ENCODE results near the gene DSE.

Gene DSE

GRCh38 chr6:116389357-116389756, 18.6 kb downstream of the DSE start:
- DNase-seq, result no peak

- no peak for DNase-seq
Observed at GRCh38 chr6:116390581-116390980, 19.8 kb downstream of the DSE start.

GRCh38 chr6:116392132-116393013, 21.6 kb downstream of the DSE start:
- no peak for DNase-seq

GRCh38 chr6:116393430-116393829, 22.7 kb downstream of the DSE start:
- peak; percentile 29 for DNase-seq

GRCh38 chr6:116395647-116396046, 24.9 kb downstream of the DSE start:
- no peak for DNase-seq

GRCh38 chr6:116396441-116396840, 25.7 kb downstream of the DSE start:
- no peak for DNase-seq

- DNase-seq, result peak; percentile 74
Observed at GRCh38 chr6:116397914-116398313, 27.2 kb downstream of the DSE start.

- DNase-seq, result peak; percentile 77
Observed at GRCh38 chr6:116398316-116399010, 27.7 kb downstream of the DSE start.

- no peak for DNase-seq
Observed at GRCh38 chr6:116399287-116399686, 28.5 kb downstream of the DSE start.

GRCh38 chr6:116400328-116400727, 29.6 kb downstream of the DSE start:
- DNase-seq, result no peak

- no peak for DNase-seq
Observed at GRCh38 chr6:116402108-116402937, 31.6 kb downstream of the DSE start.

GRCh38 chr6:116403205-116403604, 32.5 kb downstream of the DSE start:
- DNase-seq, result no peak

GRCh38 chr6:116404696-116405095, 33.9 kb downstream of the DSE start:
- no peak for DNase-seq

- DNase-seq, result no peak
Observed at GRCh38 chr6:116405138-116405537, 34.4 kb downstream of the DSE start.

- DNase-seq, result peak; percentile 67
Observed at GRCh38 chr6:116405652-116406356, 35.1 kb downstream of the DSE start.

GRCh38 chr6:116406678-116407345, 36.1 kb downstream of the DSE start:
- peak; percentile 68 for DNase-seq

- DNase-seq, result no peak
Observed at GRCh38 chr6:116408491-116408890, 37.7 kb downstream of the DSE start.

- no peak for DNase-seq
Observed at GRCh38 chr6:116409756-116410155, 39.0 kb downstream of the DSE start.

GRCh38 chr6:116411284-116411623, 40.5 kb downstream of the DSE start:
- DNase-seq, result peak; percentile 72

- DNase-seq, result no peak
Observed at GRCh38 chr6:116412270-116412669, 41.5 kb downstream of the DSE start.

- no peak for DNase-seq
Observed at GRCh38 chr6:116413357-116413756, 42.6 kb downstream of the DSE start.

- no peak for DNase-seq
Observed at GRCh38 chr6:116417661-116418060, 46.9 kb downstream of the DSE start.

Measured in HCEC 1CT (cell line).